Measurements from ENCODE around the gene FAAH.

The FAAH gene

DNA sequence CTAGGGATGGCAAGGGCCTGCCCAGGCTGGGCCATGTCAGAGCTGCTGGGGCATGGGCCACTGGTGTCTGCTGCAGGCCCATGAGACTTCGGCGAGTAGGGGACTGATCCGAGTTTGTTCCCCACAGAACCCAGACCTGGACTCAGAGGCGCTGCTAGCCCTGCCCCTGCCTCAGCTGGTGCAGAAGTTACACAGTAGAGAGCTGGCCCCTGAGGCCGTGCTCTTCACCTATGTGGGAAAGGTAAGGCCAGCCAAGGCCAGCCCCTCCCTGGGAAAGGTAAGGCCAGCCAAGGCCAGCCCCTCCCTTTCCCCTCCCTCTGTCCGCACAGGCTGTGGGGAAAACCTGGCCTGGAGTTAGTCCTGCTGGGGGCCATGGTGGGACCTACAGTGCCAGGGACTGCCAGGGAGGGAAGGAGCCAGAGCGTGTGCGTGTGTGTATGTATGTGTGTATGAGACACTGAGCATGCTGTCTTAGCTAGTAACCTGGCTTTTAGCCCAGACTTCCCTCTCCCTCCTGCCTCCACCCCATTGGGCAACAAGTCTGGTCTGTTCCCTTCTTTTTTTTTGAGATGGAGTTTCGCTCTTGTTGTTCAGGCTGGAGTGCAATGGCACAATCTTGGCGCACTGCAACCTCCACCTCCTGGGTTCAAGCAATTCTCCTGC lies 8.0 kb downstream of the FAAH start:
- TF ChIP-seq ZBTB7A (IDR thresholded peaks at IDR 0.05; ENCODE audit: low read depth): 0 out of 2 replicates have a peak, but pooled peaks have one; percentile 56
- TF ChIP-seq YY1 (IDR thresholded peaks at IDR 0.05; ENCODE audit: low read depth): peak; percentile 81
- peak; percentile 69 for TF ChIP-seq CEBPB (IDR thresholded peaks at IDR 0.05)
- no peak; the same call in 1 of the 2 replicates for TF ChIP-seq TEAD4 (IDR thresholded peaks at IDR 0.05)
- peak; percentile 30; the same call in 1 of the 2 replicates for TF ChIP-seq TAF1 (IDR thresholded peaks at IDR 0.05; ENCODE audit: low read depth)
- TF ChIP-seq EP300 (IDR thresholded peaks at IDR 0.05; ENCODE audit: borderline replicate concordance): peak; percentile 47; the same call in 1 of the 2 replicates
- TF ChIP-seq NFIC (IDR thresholded peaks at IDR 0.05): peak; percentile 92
- no peak for TF ChIP-seq EGR1 (IDR thresholded peaks at IDR 0.05)
- TF ChIP-seq, protein P1, sequence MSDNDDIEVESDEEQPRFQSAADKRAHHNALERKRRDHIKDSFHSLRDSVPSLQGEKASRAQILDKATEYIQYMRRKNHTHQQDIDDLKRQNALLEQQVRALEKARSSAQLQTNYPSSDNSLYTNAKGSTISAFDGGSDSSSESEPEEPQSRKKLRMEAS (IDR thresholded peaks at IDR 0.05): peak; percentile 97
- peak; percentile 69 for TF ChIP-seq TCF12 (IDR thresholded peaks at IDR 0.05; ENCODE audit: low read depth)
- TF ChIP-seq, protein P2, sequence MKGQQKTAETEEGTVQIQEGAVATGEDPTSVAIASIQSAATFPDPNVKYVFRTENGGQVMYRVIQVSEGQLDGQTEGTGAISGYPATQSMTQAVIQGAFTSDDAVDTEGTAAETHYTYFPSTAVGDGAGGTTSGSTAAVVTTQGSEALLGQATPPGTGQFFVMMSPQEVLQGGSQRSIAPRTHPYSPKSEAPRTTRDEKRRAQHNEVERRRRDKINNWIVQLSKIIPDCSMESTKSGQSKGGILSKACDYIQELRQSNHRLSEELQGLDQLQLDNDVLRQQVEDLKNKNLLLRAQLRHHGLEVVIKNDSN (IDR thresholded peaks at IDR 0.05): peak; percentile 33
- TF ChIP-seq, protein P3, sequence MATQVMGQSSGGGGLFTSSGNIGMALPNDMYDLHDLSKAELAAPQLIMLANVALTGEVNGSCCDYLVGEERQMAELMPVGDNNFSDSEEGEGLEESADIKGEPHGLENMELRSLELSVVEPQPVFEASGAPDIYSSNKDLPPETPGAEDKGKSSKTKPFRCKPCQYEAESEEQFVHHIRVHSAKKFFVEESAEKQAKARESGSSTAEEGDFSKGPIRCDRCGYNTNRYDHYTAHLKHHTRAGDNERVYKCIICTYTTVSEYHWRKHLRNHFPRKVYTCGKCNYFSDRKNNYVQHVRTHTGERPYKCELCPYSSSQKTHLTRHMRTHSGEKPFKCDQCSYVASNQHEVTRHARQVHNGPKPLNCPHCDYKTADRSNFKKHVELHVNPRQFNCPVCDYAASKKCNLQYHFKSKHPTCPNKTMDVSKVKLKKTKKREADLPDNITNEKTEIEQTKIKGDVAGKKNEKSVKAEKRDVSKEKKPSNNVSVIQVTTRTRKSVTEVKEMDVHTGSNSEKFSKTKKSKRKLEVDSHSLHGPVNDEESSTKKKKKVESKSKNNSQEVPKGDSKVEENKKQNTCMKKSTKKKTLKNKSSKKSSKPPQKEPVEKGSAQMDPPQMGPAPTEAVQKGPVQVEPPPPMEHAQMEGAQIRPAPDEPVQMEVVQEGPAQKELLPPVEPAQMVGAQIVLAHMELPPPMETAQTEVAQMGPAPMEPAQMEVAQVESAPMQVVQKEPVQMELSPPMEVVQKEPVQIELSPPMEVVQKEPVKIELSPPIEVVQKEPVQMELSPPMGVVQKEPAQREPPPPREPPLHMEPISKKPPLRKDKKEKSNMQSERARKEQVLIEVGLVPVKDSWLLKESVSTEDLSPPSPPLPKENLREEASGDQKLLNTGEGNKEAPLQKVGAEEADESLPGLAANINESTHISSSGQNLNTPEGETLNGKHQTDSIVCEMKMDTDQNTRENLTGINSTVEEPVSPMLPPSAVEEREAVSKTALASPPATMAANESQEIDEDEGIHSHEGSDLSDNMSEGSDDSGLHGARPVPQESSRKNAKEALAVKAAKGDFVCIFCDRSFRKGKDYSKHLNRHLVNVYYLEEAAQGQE (IDR thresholded peaks at IDR 0.05; ENCODE audit: low read depth): no peak

DNA sequence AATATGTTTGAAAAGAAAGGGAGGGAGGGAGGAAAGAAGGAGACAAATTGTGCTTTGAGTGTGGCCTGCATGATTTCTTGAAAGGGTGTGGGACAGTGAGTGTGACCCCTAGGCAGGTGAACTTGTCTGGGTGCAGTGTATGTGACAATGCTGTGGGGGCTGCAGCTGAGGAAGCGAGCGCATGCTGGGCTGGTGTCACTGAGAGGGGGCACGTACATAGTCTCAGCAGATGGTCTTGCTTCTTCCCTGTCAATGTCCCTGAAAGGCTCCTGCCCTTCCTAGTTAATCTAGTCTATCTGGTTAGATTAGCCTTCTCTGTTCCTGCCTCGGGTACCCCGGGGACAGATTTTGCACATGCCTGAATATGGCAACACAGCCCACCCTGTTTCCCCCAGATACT lies 9.8 kb downstream of the FAAH start:
- TF ChIP-seq EP300 (IDR thresholded peaks at IDR 0.05; ENCODE audit: borderline replicate concordance): no peak
- TF ChIP-seq TEAD4 (IDR thresholded peaks at IDR 0.05): no peak
- TF ChIP-seq, protein P2 (IDR thresholded peaks at IDR 0.05): no peak
- TF ChIP-seq NFIC (IDR thresholded peaks at IDR 0.05): no peak
- TF ChIP-seq, protein P1 (IDR thresholded peaks at IDR 0.05): no peak
- no peak for TF ChIP-seq RAD21 (IDR thresholded peaks at IDR 0.05; ENCODE audit: low read depth)
- TF ChIP-seq, protein P3 (IDR thresholded peaks at IDR 0.05; ENCODE audit: low read depth): no peak
- TF ChIP-seq CREB1 (IDR thresholded peaks at IDR 0.05; ENCODE audit: low read depth): no peak
- TF ChIP-seq YY1 (IDR thresholded peaks at IDR 0.05; ENCODE audit: low read depth): no peak
- TF ChIP-seq FOXM1 (IDR thresholded peaks at IDR 0.05; ENCODE audit: borderline replicate concordance, low read depth): no peak
- no peak for TF ChIP-seq ZBTB7A (IDR thresholded peaks at IDR 0.05; ENCODE audit: low read depth)
- TF ChIP-seq CEBPB (IDR thresholded peaks at IDR 0.05): no peak
- no peak for TF ChIP-seq TAF1 (IDR thresholded peaks at IDR 0.05; ENCODE audit: low read depth)
- TF ChIP-seq TCF12 (IDR thresholded peaks at IDR 0.05; ENCODE audit: low read depth): no peak
- TF ChIP-seq EGR1 (IDR thresholded peaks at IDR 0.05): no peak

DNA sequence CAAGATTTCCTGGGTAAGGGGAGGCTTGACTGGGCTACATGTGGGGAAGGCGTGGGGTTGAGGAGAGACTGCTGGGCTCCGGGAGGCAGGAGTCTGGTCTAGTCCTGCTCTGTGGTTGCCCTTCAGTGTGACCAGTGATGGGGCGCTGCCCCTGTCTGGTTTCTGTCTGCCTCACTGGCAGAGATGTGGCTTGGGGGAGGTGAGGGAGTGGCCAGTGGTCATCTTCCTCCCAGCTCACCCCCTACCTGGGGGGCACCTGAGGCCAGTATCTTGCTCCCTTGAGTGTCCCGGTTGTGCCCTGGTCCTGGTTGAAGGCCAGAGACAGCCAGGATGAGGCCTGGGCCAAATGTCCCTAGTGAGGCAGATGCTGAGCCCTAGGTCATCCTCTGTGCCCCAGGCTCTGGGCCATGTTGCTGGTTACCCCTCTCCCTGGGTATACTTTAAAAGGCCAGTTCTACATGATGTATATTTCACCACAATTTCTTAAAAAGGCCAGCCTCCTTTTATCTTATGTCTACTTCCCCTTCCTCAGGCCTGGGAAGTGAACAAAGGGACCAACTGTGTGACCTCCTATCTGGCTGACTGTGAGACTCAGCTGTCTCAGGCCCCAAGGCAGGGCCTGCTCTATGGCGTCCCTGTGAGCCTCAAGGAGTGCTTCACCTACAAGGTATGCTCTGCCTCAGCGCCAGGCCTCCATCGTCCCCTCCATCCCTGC lies 10.5 kb downstream of the FAAH start:
- TF ChIP-seq, protein P1 (IDR thresholded peaks at IDR 0.05): no peak
- no peak for TF ChIP-seq EGR1 (IDR thresholded peaks at IDR 0.05)

DNA sequence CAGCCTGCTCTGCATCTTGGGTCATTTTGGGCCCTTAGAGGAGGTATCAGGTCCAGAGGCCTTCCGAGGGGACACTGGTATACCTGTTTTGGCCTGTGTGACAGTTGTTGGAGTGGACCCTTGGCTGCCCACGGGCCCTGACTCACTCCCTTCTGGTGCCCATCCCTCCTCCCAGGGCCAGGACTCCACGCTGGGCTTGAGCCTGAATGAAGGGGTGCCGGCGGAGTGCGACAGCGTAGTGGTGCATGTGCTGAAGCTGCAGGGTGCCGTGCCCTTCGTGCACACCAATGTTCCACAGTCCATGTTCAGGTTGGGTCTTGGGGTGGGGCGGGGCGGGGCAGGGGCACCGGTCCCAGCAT lies 11.1 kb downstream of the FAAH start:
- TF ChIP-seq TEAD4 (IDR thresholded peaks at IDR 0.05) (no peak), TCF12 (IDR thresholded peaks at IDR 0.05; ENCODE audit: low read depth) (no peak), RAD21 (IDR thresholded peaks at IDR 0.05; ENCODE audit: low read depth) (no peak), NFIC (IDR thresholded peaks at IDR 0.05) (no peak), EGR1 (IDR thresholded peaks at IDR 0.05) (no peak), ZBTB7A (IDR thresholded peaks at IDR 0.05; ENCODE audit: low read depth) (no peak)
- TF ChIP-seq, protein P2 (IDR thresholded peaks at IDR 0.05): no peak

DNA sequence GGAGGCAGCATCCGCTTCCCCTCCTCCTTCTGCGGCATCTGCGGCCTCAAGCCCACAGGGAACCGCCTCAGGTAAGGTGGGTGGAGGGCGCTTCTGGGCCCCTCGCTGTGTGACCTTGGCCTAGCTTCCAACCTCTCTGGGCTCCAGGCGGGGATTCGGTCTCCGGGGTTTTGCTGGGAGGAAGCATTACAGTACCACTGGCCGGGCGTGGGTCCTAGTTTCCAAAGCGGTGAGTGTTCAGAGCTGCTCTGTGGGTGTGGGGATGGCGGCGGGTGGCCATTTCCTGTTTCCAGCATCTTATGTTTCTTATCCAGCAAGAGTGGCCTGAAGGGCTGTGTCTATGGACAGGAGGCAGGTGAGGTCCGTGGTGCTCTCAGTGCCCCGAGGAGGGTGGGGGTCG lies 11.6 kb downstream of the FAAH start:
- TF ChIP-seq EP300 (IDR thresholded peaks at IDR 0.05; ENCODE audit: borderline replicate concordance) (no peak), RAD21 (IDR thresholded peaks at IDR 0.05; ENCODE audit: low read depth) (no peak), ZBTB7A (IDR thresholded peaks at IDR 0.05; ENCODE audit: low read depth) (no peak), YY1 (IDR thresholded peaks at IDR 0.05; ENCODE audit: low read depth) (no peak), EGR1 (IDR thresholded peaks at IDR 0.05) (no peak), NFIC (IDR thresholded peaks at IDR 0.05) (no peak), CEBPB (IDR thresholded peaks at IDR 0.05) (no peak), TAF1 (IDR thresholded peaks at IDR 0.05; ENCODE audit: low read depth) (no peak), TEAD4 (IDR thresholded peaks at IDR 0.05) (no peak), FOXM1 (IDR thresholded peaks at IDR 0.05; ENCODE audit: borderline replicate concordance, low read depth) (no peak), TCF12 (IDR thresholded peaks at IDR 0.05; ENCODE audit: low read depth) (no peak), CREB1 (IDR thresholded peaks at IDR 0.05; ENCODE audit: low read depth) (no peak)
- TF ChIP-seq, protein P1 (IDR thresholded peaks at IDR 0.05): no peak
- TF ChIP-seq, protein P2 (IDR thresholded peaks at IDR 0.05): no peak
- TF ChIP-seq, protein P3 (IDR thresholded peaks at IDR 0.05; ENCODE audit: low read depth): no peak
